ENCODE data around the gene WDR88. TPM values are rescaled to one million over a fixed set of nuclear protein-coding genes. Genes with fewer than 3 reads are reported as not detected.

WDR88 gene
- total and polyA plus RNA-seq, 2 donors (not counting 3 experiments of a cell fraction or from before 2014, with no cell fraction given), result not detected

DNA sequence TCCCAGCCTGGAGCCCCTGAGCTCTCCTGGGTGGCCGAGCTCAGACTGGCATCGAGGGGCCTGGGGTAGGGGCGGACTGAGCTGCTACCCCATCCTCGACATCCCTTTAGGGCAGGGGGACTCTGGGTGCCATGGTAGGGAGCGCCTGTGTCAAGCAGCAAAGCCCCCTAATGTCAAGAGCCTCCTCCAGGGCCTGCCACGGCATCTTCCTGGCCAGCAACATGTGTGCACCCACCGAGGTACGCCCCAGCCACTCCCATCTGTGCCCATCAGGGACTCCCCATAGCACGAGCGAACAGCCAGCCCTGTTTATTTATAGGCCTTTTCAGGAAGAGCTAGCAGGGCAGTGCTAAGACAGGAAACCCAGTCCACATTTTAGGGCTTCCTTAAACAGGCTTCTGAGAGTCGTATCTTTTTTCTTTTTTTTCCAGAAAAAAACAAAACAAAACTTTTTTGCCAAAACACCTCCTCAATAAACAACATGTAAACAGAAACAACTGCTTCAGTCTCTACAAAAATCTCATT, 76.5 kb downstream of the WDR88 start:
- Histone ChIP-seq H3K79me2 (ENCODE audit: control insufficient read depth, insufficient read depth, low read length) (no peaks in the 10 kb centered on the region), H2AFZ (ENCODE audit: low read depth, low read length) (no peak overlapping the region), H3K36me3 (ENCODE audit: control insufficient read depth in 2 of 2, extremely low read depth in 1 of 2, insufficient read depth in 2 of 2, low read length in 2 of 2) (peaks cover 0 to 3% of the 10 kb centered on the region in 2 experiments), H3K4me1 (ENCODE audit: control insufficient read depth, extremely low read depth, insufficient read depth, low read length) (no peaks in the 10 kb centered on the region), H3K9ac (replicated peaks; ENCODE audit: extremely low read depth, insufficient read depth, low read length) (no peak overlapping the region), H3K4me2 (ENCODE audit: insufficient read depth, low read length) (no peak overlapping the region), H4K20me1 (replicated peaks; ENCODE audit: control insufficient read depth, extremely low read depth, insufficient read depth, low read length) (no peaks in the 10 kb centered on the region), H3K27me3 (ENCODE audit: control insufficient read depth in 2 of 2, insufficient read depth in 2 of 2, low read length in 2 of 2) (no peaks in the 10 kb centered on the region), H3K9me1 (replicated peaks; ENCODE audit: control insufficient read depth, extremely low read depth, insufficient read depth, low read length) (no peaks in the 10 kb centered on the region), H3K27ac (ENCODE audit: insufficient read depth, low read depth, low read length) (no peak overlapping the region), H3K4me3 (replicated peaks in 1 of 3; ENCODE audit: insufficient read depth in 1 of 3, low read depth in 1 of 3, low read length in 3 of 3) (no peak overlapping the region), H3K9me3 (replicated peaks; ENCODE audit: control insufficient read depth, insufficient read depth, low read length) (no peaks in the 10 kb centered on the region)
- ChIA-PET POLR2A (no interaction called here), CTCF (interaction anchor here (2.9 kb wide), 1 partner anchor 24 kb away, joined by 13 read pairs; no protein-coding TSS in a partner anchor)
- TF ChIP-seq, protein P1, sequence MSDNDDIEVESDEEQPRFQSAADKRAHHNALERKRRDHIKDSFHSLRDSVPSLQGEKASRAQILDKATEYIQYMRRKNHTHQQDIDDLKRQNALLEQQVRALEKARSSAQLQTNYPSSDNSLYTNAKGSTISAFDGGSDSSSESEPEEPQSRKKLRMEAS (IDR thresholded peaks at IDR 0.05; ENCODE audit: insufficient read depth, insufficient read length), result no peak
- TF ChIP-seq, protein P2, sequence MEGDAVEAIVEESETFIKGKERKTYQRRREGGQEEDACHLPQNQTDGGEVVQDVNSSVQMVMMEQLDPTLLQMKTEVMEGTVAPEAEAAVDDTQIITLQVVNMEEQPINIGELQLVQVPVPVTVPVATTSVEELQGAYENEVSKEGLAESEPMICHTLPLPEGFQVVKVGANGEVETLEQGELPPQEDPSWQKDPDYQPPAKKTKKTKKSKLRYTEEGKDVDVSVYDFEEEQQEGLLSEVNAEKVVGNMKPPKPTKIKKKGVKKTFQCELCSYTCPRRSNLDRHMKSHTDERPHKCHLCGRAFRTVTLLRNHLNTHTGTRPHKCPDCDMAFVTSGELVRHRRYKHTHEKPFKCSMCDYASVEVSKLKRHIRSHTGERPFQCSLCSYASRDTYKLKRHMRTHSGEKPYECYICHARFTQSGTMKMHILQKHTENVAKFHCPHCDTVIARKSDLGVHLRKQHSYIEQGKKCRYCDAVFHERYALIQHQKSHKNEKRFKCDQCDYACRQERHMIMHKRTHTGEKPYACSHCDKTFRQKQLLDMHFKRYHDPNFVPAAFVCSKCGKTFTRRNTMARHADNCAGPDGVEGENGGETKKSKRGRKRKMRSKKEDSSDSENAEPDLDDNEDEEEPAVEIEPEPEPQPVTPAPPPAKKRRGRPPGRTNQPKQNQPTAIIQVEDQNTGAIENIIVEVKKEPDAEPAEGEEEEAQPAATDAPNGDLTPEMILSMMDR (IDR thresholded peaks at IDR 0.05; ENCODE audit: extremely low read depth in 1 of 2, insufficient read depth in 1 of 2, low read depth in 1 of 2, low read length in 2 of 2), result no peak
- TF ChIP-seq EZH2 (IDR thresholded peaks at IDR 0.05; ENCODE audit: borderline replicate concordance, low read depth, low read length, severe bottlenecking) (no peak), POLR2AphosphoS5 (IDR thresholded peaks at IDR 0.05; ENCODE audit: insufficient read depth, low read depth, low read length) (no peak), FOS (IDR thresholded peaks at IDR 0.05; ENCODE audit: borderline replicate concordance, insufficient read depth, low read length) (no peak), GATA2 (IDR thresholded peaks at IDR 0.05; ENCODE audit: insufficient read depth, insufficient read length, low read depth, low read length) (no peak)
- DNase-seq (ENCODE audit: low read depth, low spot score), result no peak
- intact Hi-C loops (cut with micrococcal nuclease) (no loop called here), dilution Hi-C loops (cut with MboI; ENCODE audit: extremely low pct_ligation_motif_present, low sequenced_read_pairs) (no loop called here)
- BruUV-seq (replicated peaks), result no TSS peak
- FAIRE-seq, result no peak
